ENCODE data around the gene HSD17B14.
"Not testable (repeated sequence)": the region's sequence is repeated elsewhere in the genome, so short reads cannot be mapped to it uniquely, and the experiment has no call there.

HSD17B14 gene

GRCh38 chr19:48768171-48768753, 68.0 kb downstream of the HSD17B14 start:
- not testable (repeated sequence) for H3K36me3 ChIP-seq (ENCODE audit: control insufficient read depth, low read depth, low read length); H3K27me3 ChIP-seq (ENCODE audit: control insufficient read depth, insufficient read depth, low read length); H3K4me1 ChIP-seq (ENCODE audit: control insufficient read depth, low read depth, low read length); H3K4me3 ChIP-seq (ENCODE audit: low read length); H3K9ac ChIP-seq (ENCODE audit: low read length); H3K27ac ChIP-seq (ENCODE audit: low read length); H3K9me3 ChIP-seq (ENCODE audit: control insufficient read depth, low read depth, low read length)

- H3K4me1 ChIP-seq (ENCODE audit: control insufficient read depth, low read depth, low read length); H3K9me3 ChIP-seq (ENCODE audit: control insufficient read depth, low read depth, low read length); H3K9ac ChIP-seq (ENCODE audit: low read length); H3K4me3 ChIP-seq (ENCODE audit: low read length); H3K27ac ChIP-seq (ENCODE audit: low read length); H3K36me3 ChIP-seq (ENCODE audit: control insufficient read depth, low read depth, low read length); H3K27me3 ChIP-seq (ENCODE audit: control insufficient read depth, insufficient read depth, low read length): not testable (repeated sequence)
These were observed 70.5 kb downstream of the HSD17B14 start for GRCh38 chr19:48765816-48766215.
